Measurements from ENCODE around the gene DHH. TPM values are rescaled to one million over a fixed set of nuclear protein-coding genes. Genes with fewer than 3 reads are reported as not detected.

Gene DHH
- total RNA-seq (2022): not detected in 2 replicates
- not detected for Bru-seq, nascent RNA
- percentile 16 among the genes with signal in this experiment for BruChase-seq, experiment 1, labeled RNA remaining after a 6-hour chase
- percentile 20 among the genes with signal in this experiment for BruChase-seq, experiment 2, labeled RNA remaining after a 2-hour chase
- long read RNA-seq: 0 reads

- peaks cover 9% of the 10 kb centered on the region for H3K4me1 Mint-ChIP-seq (ENCODE audit: low read depth, unreplicated experiment)
- TF ChIP-seq, protein P1, sequence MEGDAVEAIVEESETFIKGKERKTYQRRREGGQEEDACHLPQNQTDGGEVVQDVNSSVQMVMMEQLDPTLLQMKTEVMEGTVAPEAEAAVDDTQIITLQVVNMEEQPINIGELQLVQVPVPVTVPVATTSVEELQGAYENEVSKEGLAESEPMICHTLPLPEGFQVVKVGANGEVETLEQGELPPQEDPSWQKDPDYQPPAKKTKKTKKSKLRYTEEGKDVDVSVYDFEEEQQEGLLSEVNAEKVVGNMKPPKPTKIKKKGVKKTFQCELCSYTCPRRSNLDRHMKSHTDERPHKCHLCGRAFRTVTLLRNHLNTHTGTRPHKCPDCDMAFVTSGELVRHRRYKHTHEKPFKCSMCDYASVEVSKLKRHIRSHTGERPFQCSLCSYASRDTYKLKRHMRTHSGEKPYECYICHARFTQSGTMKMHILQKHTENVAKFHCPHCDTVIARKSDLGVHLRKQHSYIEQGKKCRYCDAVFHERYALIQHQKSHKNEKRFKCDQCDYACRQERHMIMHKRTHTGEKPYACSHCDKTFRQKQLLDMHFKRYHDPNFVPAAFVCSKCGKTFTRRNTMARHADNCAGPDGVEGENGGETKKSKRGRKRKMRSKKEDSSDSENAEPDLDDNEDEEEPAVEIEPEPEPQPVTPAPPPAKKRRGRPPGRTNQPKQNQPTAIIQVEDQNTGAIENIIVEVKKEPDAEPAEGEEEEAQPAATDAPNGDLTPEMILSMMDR (IDR thresholded peaks at IDR 0.05; ENCODE audit: unreplicated experiment): no peak
- H3K36me3 Mint-ChIP-seq (ENCODE audit: insufficient read depth, unreplicated experiment): peaks cover 10% of the 10 kb centered on the region
- H3K4me3 Mint-ChIP-seq (ENCODE audit: low read depth, unreplicated experiment): peak within 1 kb of the TSS; percentile 42
- no TSS peak for BruUV-seq (replicated peaks)
- peaks cover 57% of the 10 kb centered on the region for H3K27me3 Mint-ChIP-seq (ENCODE audit: unreplicated experiment)
- no peak within 1 kb of the TSS for H3K27ac Mint-ChIP-seq (ENCODE audit: unreplicated experiment)
- intact Hi-C loops (cut with micrococcal nuclease; ENCODE audit: unreplicated experiment): no loop called here
- no peaks in the 10 kb centered on the region for H3K9me3 Mint-ChIP-seq (ENCODE audit: low read depth, unreplicated experiment)
- DNase-seq: peak; percentile 32
- CTCF ChIA-PET: interaction anchor here (0.5 to 1.9 kb wide), 2 partner anchors 10 to 104 kb away, joined by 4 to 8 read pairs; no protein-coding TSS in a partner anchor
Measured at GRCh38 chr12:49094160-49094974, at the start of gene DHH. DHH (minus strand) TSS chr12:49094801; CDS start chr12:49094512, 289 bp downstream.

GRCh38 chr12:49144384-49144783 is 49.8 kb upstream of the DHH start:
- CTCF ChIA-PET: no interaction called here
- intact Hi-C loops (cut with micrococcal nuclease; ENCODE audit: unreplicated experiment): no loop called here
- Mint-ChIP-seq H3K36me3 (ENCODE audit: insufficient read depth, unreplicated experiment) (no peaks in the 10 kb centered on the region), H3K4me3 (ENCODE audit: low read depth, unreplicated experiment) (no peak overlapping the region), H3K9me3 (ENCODE audit: low read depth, unreplicated experiment) (no peaks in the 10 kb centered on the region), H3K27me3 (ENCODE audit: unreplicated experiment) (no peaks in the 10 kb centered on the region), H3K4me1 (ENCODE audit: low read depth, unreplicated experiment) (no peaks in the 10 kb centered on the region), H3K27ac (ENCODE audit: unreplicated experiment) (no peak overlapping the region)
- DNase-seq: no peak
- TF ChIP-seq, protein P1 (IDR thresholded peaks at IDR 0.05; ENCODE audit: unreplicated experiment): no peak
- BruUV-seq (replicated peaks): no TSS peak

DNA sequence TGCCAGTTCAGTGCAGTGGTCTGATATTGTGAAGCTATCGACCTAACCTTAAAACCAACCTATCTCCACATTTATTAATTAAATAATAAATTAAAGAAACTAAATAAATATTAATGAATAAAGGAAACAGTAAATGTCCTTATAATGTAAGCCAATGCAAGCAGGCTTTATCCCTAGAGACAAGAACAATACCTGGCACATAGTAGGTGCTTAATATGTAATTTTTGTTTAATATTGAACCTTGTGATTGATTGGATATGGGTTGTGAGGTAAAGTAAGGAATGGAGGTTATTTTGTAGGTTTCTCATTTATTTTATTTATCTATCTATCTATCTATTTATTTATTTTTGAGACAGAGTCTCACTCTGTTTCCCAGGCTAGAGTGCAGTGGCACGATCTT is 44.4 kb upstream of the DHH start:
- no TSS peak for BruUV-seq (replicated peaks)
- Mint-ChIP-seq H3K27me3 (ENCODE audit: unreplicated experiment) (no peaks in the 10 kb centered on the region), H3K9me3 (ENCODE audit: low read depth, unreplicated experiment) (no peaks in the 10 kb centered on the region), H3K36me3 (ENCODE audit: insufficient read depth, unreplicated experiment) (no peaks in the 10 kb centered on the region), H3K27ac (ENCODE audit: unreplicated experiment) (no peak overlapping the region), H3K4me3 (ENCODE audit: low read depth, unreplicated experiment) (no peak overlapping the region), H3K4me1 (ENCODE audit: low read depth, unreplicated experiment) (no peaks in the 10 kb centered on the region)
- intact Hi-C loops (cut with micrococcal nuclease; ENCODE audit: unreplicated experiment): no loop called here
- CTCF ChIA-PET: no interaction called here
- no peak for DNase-seq
- TF ChIP-seq, protein P1 (IDR thresholded peaks at IDR 0.05; ENCODE audit: unreplicated experiment): no peak

DNA sequence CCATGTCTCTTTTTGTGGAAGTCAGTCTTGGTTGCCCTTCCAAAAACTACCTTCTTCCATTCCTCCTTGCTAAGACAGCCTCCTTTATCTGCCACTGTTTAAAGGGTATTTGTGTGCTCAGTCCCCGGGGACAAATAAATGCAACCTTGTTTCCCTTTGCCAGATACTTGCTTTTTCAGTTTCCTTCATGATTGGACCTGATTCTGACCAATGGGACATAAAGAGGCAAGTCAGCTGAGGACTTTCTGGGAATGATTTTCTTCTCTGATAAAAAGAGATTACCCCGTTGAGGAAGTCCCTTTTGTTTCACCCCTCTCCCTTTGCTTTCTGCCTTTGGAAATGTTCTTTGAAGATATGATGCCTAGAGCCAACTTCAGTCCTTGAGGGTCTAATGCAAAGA is 44.0 kb upstream of the DHH start:
- no peaks in the 10 kb centered on the region for H3K27me3 Mint-ChIP-seq (ENCODE audit: unreplicated experiment)

More for the DNA sequence above, 44.0 kb upstream of the DHH start:
- Mint-ChIP-seq H3K9me3 (ENCODE audit: low read depth, unreplicated experiment) (no peaks in the 10 kb centered on the region), H3K36me3 (ENCODE audit: insufficient read depth, unreplicated experiment) (no peaks in the 10 kb centered on the region), H3K4me1 (ENCODE audit: low read depth, unreplicated experiment) (no peaks in the 10 kb centered on the region), H3K4me3 (ENCODE audit: low read depth, unreplicated experiment) (no peak overlapping the region), H3K27ac (ENCODE audit: unreplicated experiment) (no peak overlapping the region)
- DNase-seq: no peak
- TF ChIP-seq, protein P1 (IDR thresholded peaks at IDR 0.05; ENCODE audit: unreplicated experiment): no peak
- no TSS peak for BruUV-seq (replicated peaks)
- intact Hi-C loops (cut with micrococcal nuclease; ENCODE audit: unreplicated experiment): no loop called here
- CTCF ChIA-PET: no interaction called here

Measured in Calu3 (cell line).